ENCODE data around the gene PPCS.
A peak's percentile ranks its signal among the peaks of the same experiment; 100 is the strongest.

PPCS gene

GRCh38 chr1:42479621-42480020 lies 23.3 kb downstream of the PPCS start:
- H3F3A ChIP-seq (ENCODE audit: insufficient read depth, low read length), result no peaks in the 10 kb centered on the region
- DNase-seq, result no peak
- H3K9me3 ChIP-seq (replicated peaks; ENCODE audit: insufficient read depth, low read length), result no peaks in the 10 kb centered on the region
- H3K79me2 ChIP-seq (ENCODE audit: low read length), result no peaks in the 10 kb centered on the region
- H2AFZ ChIP-seq (ENCODE audit: low read length), result no peak overlapping the region
- peaks cover 4% of the 10 kb centered on the region; the same call in 1 of the 2 replicates for H3K4me1 ChIP-seq (ENCODE audit: low read length)
- TF ChIP-seq CTCF (IDR thresholded peaks at IDR 0.05; ENCODE audit: low read length) (no peak), EZH2 (optimal IDR thresholded peaks at IDR 0.05; ENCODE audit: low read depth, low read length) (no peak), EZH2phosphoT487 (IDR thresholded peaks at IDR 0.05; ENCODE audit: low read length) (no peak)
- H3K36me3 ChIP-seq (replicated peaks; ENCODE audit: insufficient read depth, low read length), result no peaks in the 10 kb centered on the region
- H3K9me2 ChIP-seq (replicated peaks; ENCODE audit: insufficient read depth, low read length), result no peaks in the 10 kb centered on the region
- H3K9ac ChIP-seq (ENCODE audit: low read length), result no peak overlapping the region
- no peak overlapping the region for H3K4me2 ChIP-seq (ENCODE audit: low read depth, low read length)
- H3K27me3 ChIP-seq (replicated peaks; ENCODE audit: insufficient read depth, low read length), result no peaks in the 10 kb centered on the region
- no peaks in the 10 kb centered on the region for H4K20me1 ChIP-seq (ENCODE audit: insufficient read depth, low read length)
- no peak overlapping the region for H3K4me3 ChIP-seq (ENCODE audit: low read length)
- no peak overlapping the region for H3K27ac ChIP-seq (ENCODE audit: low read length)

- H3K4me2 ChIP-seq (ENCODE audit: low read depth, low read length), result no peak overlapping the region
- peaks cover 4% of the 10 kb centered on the region; the same call in 1 of the 2 replicates for H3K4me1 ChIP-seq (ENCODE audit: low read length)
- H3K79me2 ChIP-seq (ENCODE audit: low read length), result no peaks in the 10 kb centered on the region
- no peak overlapping the region for H3K27ac ChIP-seq (ENCODE audit: low read length)
- DNase-seq, result no peak
- no peaks in the 10 kb centered on the region for H3K9me2 ChIP-seq (replicated peaks; ENCODE audit: insufficient read depth, low read length)
- no peaks in the 10 kb centered on the region for H4K20me1 ChIP-seq (ENCODE audit: insufficient read depth, low read length)
- H3K9ac ChIP-seq (ENCODE audit: low read length), result no peak overlapping the region
- TF ChIP-seq EZH2phosphoT487 (IDR thresholded peaks at IDR 0.05; ENCODE audit: low read length), result no peak
- no peaks in the 10 kb centered on the region for H3K36me3 ChIP-seq (replicated peaks; ENCODE audit: insufficient read depth, low read length)
- no peak overlapping the region for H2AFZ ChIP-seq (ENCODE audit: low read length)
- H3F3A ChIP-seq (ENCODE audit: insufficient read depth, low read length), result no peaks in the 10 kb centered on the region
- no peak overlapping the region for H3K4me3 ChIP-seq (ENCODE audit: low read length)
- H3K9me3 ChIP-seq (replicated peaks; ENCODE audit: insufficient read depth, low read length), result no peaks in the 10 kb centered on the region
- no peaks in the 10 kb centered on the region for H3K27me3 ChIP-seq (replicated peaks; ENCODE audit: insufficient read depth, low read length)
These were observed 24.6 kb downstream of the PPCS start for GRCh38 chr1:42480921-42481320.

GRCh38 chr1:42482635-42483153 lies 26.4 kb downstream of the PPCS start:
- no peaks in the 10 kb centered on the region for H3F3A ChIP-seq (ENCODE audit: insufficient read depth, low read length)
- H3K4me2 ChIP-seq (ENCODE audit: low read depth, low read length), result no peak overlapping the region
- 0 out of 2 replicates have a peak overlapping the region, but pooled peaks have one; percentile 18 for H2AFZ ChIP-seq (ENCODE audit: low read length)
- H3K27me3 ChIP-seq (replicated peaks; ENCODE audit: insufficient read depth, low read length), result no peaks in the 10 kb centered on the region
- H3K36me3 ChIP-seq (replicated peaks; ENCODE audit: insufficient read depth, low read length), result no peaks in the 10 kb centered on the region
- DNase-seq, result peak; percentile 12
- TF ChIP-seq CTCF (IDR thresholded peaks at IDR 0.05; ENCODE audit: low read length), result no peak
- no peak for TF ChIP-seq EZH2 (optimal IDR thresholded peaks at IDR 0.05; ENCODE audit: low read depth, low read length)
- TF ChIP-seq EZH2phosphoT487 (IDR thresholded peaks at IDR 0.05; ENCODE audit: low read length), result no peak
- H3K27ac ChIP-seq (ENCODE audit: low read length), result peak overlapping the region; percentile 5; the same call in 1 of the 2 replicates
- H3K79me2 ChIP-seq (ENCODE audit: low read length), result no peaks in the 10 kb centered on the region
- H3K4me3 ChIP-seq (ENCODE audit: low read length), result no peak overlapping the region
- H3K9me2 ChIP-seq (replicated peaks; ENCODE audit: insufficient read depth, low read length), result no peaks in the 10 kb centered on the region
- H3K4me1 ChIP-seq (ENCODE audit: low read length), result peaks cover 4% of the 10 kb centered on the region; the same call in 1 of the 2 replicates
- no peak overlapping the region for H3K9ac ChIP-seq (ENCODE audit: low read length)
- no peaks in the 10 kb centered on the region for H4K20me1 ChIP-seq (ENCODE audit: insufficient read depth, low read length)
- no peaks in the 10 kb centered on the region for H3K9me3 ChIP-seq (replicated peaks; ENCODE audit: insufficient read depth, low read length)

- H3K9me3 ChIP-seq (replicated peaks; ENCODE audit: insufficient read depth, low read length), result no peaks in the 10 kb centered on the region
- no peak for DNase-seq
- no peaks in the 10 kb centered on the region for H4K20me1 ChIP-seq (ENCODE audit: insufficient read depth, low read length)
- H3K4me2 ChIP-seq (ENCODE audit: low read depth, low read length), result no peak overlapping the region
- no peaks in the 10 kb centered on the region for H3K27me3 ChIP-seq (replicated peaks; ENCODE audit: insufficient read depth, low read length)
- peaks cover 4% of the 10 kb centered on the region; the same call in 1 of the 2 replicates for H3K4me1 ChIP-seq (ENCODE audit: low read length)
- TF ChIP-seq EZH2phosphoT487 (IDR thresholded peaks at IDR 0.05; ENCODE audit: low read length) (no peak), CTCF (IDR thresholded peaks at IDR 0.05; ENCODE audit: low read length) (no peak)
- no peaks in the 10 kb centered on the region for H3K79me2 ChIP-seq (ENCODE audit: low read length)
- H3K4me3 ChIP-seq (ENCODE audit: low read length), result no peak overlapping the region
- H2AFZ ChIP-seq (ENCODE audit: low read length), result no peak overlapping the region
- no peak overlapping the region for H3K9ac ChIP-seq (ENCODE audit: low read length)
- no peaks in the 10 kb centered on the region for H3K9me2 ChIP-seq (replicated peaks; ENCODE audit: insufficient read depth, low read length)
- no peaks in the 10 kb centered on the region for H3K36me3 ChIP-seq (replicated peaks; ENCODE audit: insufficient read depth, low read length)
- no peak overlapping the region for H3K27ac ChIP-seq (ENCODE audit: low read length)
- no peaks in the 10 kb centered on the region for H3F3A ChIP-seq (ENCODE audit: insufficient read depth, low read length)
These were observed 28.0 kb downstream of the PPCS start for GRCh38 chr1:42484382-42484781.
